Stimulated activated CD8-positive, alpha-beta memory T cell treated with anti-CD3 and anti-CD28 coated beads, Interleukin-12 subunit alpha, Interleukin-12 subunit beta, amount 100 ng/mL, for 24 hours (primary cell): ENCODE data around the gene GAS1.
A peak's percentile ranks its signal among the peaks of the same experiment; 100 is the strongest.

Source experiments
- DNase-seq: peaks from one replicate; pipeline ENCODE4 v3.0.0-alpha.2; 2020; ENCODE audit errors: extremely low read depth

Gene GAS1

GRCh38 chr9:86965636-86966395 lies 18.5 kb upstream of the GAS1 start:
- DNase-seq, result no peak

- DNase-seq, result no peak
Measured at GRCh38 chr9:86962692-86963091, 15.4 kb upstream of the GAS1 start.

- no peak for DNase-seq
Measured at GRCh38 chr9:86960938-86961337, 13.6 kb upstream of the GAS1 start.

- no peak for DNase-seq
Measured at GRCh38 chr9:86958203-86958602, 10.9 kb upstream of the GAS1 start.

- DNase-seq, result no peak
Measured at GRCh38 chr9:86955561-86955960, 8.3 kb upstream of the GAS1 start.

GRCh38 chr9:86955042-86955441 lies 7.7 kb upstream of the GAS1 start:
- DNase-seq, result no peak

GRCh38 chr9:86953181-86953580 lies 5.9 kb upstream of the GAS1 start:
- no peak for DNase-seq

GRCh38 chr9:86948074-86948929 lies 996 bp upstream of the GAS1 start:
- DNase-seq, result peak; percentile 34

- DNase-seq, result no peak
Measured at GRCh38 chr9:86946201-86947145, 833 bp downstream of the GAS1 start.

GRCh38 chr9:86945728-86946200 lies 1.5 kb downstream of the GAS1 start:
- DNase-seq, result no peak

GRCh38 chr9:86944796-86945727 lies 2.2 kb downstream of the GAS1 start:
- no peak for DNase-seq

- no peak for DNase-seq
Measured at GRCh38 chr9:86943201-86944113, 3.8 kb downstream of the GAS1 start.

- DNase-seq, result no peak
Measured at GRCh38 chr9:86942281-86943200, 4.8 kb downstream of the GAS1 start.

- no peak for DNase-seq
Measured at GRCh38 chr9:86941197-86941596, 6.1 kb downstream of the GAS1 start.

GRCh38 chr9:86940774-86941173 lies 6.5 kb downstream of the GAS1 start:
- no peak for DNase-seq

GRCh38 chr9:86939891-86940290 lies 7.4 kb downstream of the GAS1 start:
- no peak for DNase-seq

GRCh38 chr9:86939321-86939720 lies 8.0 kb downstream of the GAS1 start:
- DNase-seq, result no peak

GRCh38 chr9:86938780-86939179 lies 8.5 kb downstream of the GAS1 start:
- DNase-seq, result no peak

- no peak for DNase-seq
Measured at GRCh38 chr9:86926145-86926544, 21.2 kb downstream of the GAS1 start.
